HepG2 (cell line): ENCODE data around the gene RAB18. TPM values are rescaled to one million over a fixed set of nuclear protein-coding genes. Genes with fewer than 3 reads are reported as not detected.

Experiments
- ATAC-seq: fragments of 200-7000 bp; cut with Tn5 transposase; 3 replicates; pipeline ENCODE4 v1.9.1; 2020; ENCODE audit warnings: mild to moderate bottlenecking, moderate library complexity
- BruUV-seq: library from RNA; stranded (reverse); fragments of 400-500 nt; replicated peaks from 2 replicates; lab custom pipeline; 2021; lab: Mats Ljungman, UMichigan
- CTCF ChIA-PET: fragments of 300-600 bp; formaldehyde crosslinking; extraction: SDS; loops from one replicate; lab custom pipeline; 2021; ENCODE audit warnings: low total read pairs, inconsistent platforms, low intra/inter-chr PET ratio; lab: Yijun Ruan, JAX
- POLR2A ChIA-PET: fragments of 350-600 bp; sonication (Branson Sonifier 250); formaldehyde crosslinking; loops from one replicate; lab custom pipeline; 2020; ENCODE audit warnings: antibody characterized with exemption, inconsistent platforms; lab: Yijun Ruan, JAX
- DNase-seq: peaks from one replicate; pipeline ENCODE4 v3.0.0-alpha.2; 2015; ENCODE audit warnings: low spot score
- FAIRE-seq: peaks from 3 replicates; lab custom pipeline; 2011; peaks lifted over from hg19 to GRCh38; lab: Jason Lieb, UNC
- H2AFZ ChIP-seq: one replicate; pipeline ENCODE4 v1.6.1; 2011; ENCODE audit warnings: low read length, inconsistent platforms
- H3K27ac ChIP-seq: fragments of 300-600 bp; 3 replicates; pipeline ENCODE4 v1.8.0; 2011; ENCODE audit warnings: mixed run types, mild to moderate bottlenecking, mixed read lengths, low read length, inconsistent platforms; ENCODE audit not compliant: insufficient read depth; ENCODE audit errors: extremely low read length
- H3K27me3 ChIP-seq, 2 experiments: fragments of 200-600 bp in 1 of 2; 2 replicates in 1 of 2; 3 replicates in 1 of 2; pipeline versions ENCODE4 v1.6.0 to v1.8.0; 2011; ENCODE audit warnings: low read length in 2 of 2, mild to moderate bottlenecking in 2 of 2, moderate library complexity in 2 of 2, inconsistent platforms in 1 of 2; ENCODE audit not compliant: insufficient read depth in 2 of 2, control insufficient read depth in 1 of 2
- H3K36me3 ChIP-seq, 2 experiments: fragments of 200-600 bp in 1 of 2; replicated peaks in 1 of 2; 2 replicates in 1 of 2; 3 replicates in 1 of 2; pipeline versions ENCODE4 v1.5.1 to v1.8.0; 2011; ENCODE audit warnings: low read length in 2 of 2, inconsistent platforms in 1 of 2; ENCODE audit not compliant: insufficient read depth in 2 of 2, control insufficient read depth in 1 of 2
- H3K4me1 ChIP-seq: 2 replicates; pipeline ENCODE4 v1.5.1; 2012; ENCODE audit warnings: low read length, inconsistent platforms; ENCODE audit not compliant: insufficient read depth
- H3K4me2 ChIP-seq: 2 replicates; pipeline ENCODE4 v1.6.0; 2011; ENCODE audit warnings: low read depth, low read length, inconsistent platforms
- H3K4me3 ChIP-seq, 3 experiments: fragments of 200-600 bp in 1 of 3; sonication (generic), shearing (Covaris generic) in 1 of 3; replicated peaks in 1 of 3; 2 replicates each; pipeline ENCODE4 v1.5.1; 2011 to 2016; ENCODE audit warnings: low read length in 3 of 3, inconsistent platforms in 2 of 3, low read depth in 2 of 3, mild to moderate bottlenecking in 2 of 3, control low read depth in 1 of 3, mixed read lengths in 1 of 3; ENCODE audit not compliant: insufficient read depth in 1 of 3
- H3K79me2 ChIP-seq: one replicate; pipeline ENCODE4 v1.6.1; 2011; ENCODE audit warnings: low read length, inconsistent platforms; ENCODE audit not compliant: insufficient read depth
- H3K9ac ChIP-seq: 2 replicates; pipeline ENCODE4 v1.6.0; 2011; ENCODE audit warnings: mild to moderate bottlenecking, low read depth, low read length, inconsistent platforms; ENCODE audit not compliant: insufficient read depth
- H3K9me3 ChIP-seq: 2 replicates; pipeline ENCODE4 v1.5.1; 2012; ENCODE audit warnings: mild to moderate bottlenecking, low read length
- H4K20me1 ChIP-seq: 2 replicates; pipeline ENCODE4 v1.6.0; 2011; ENCODE audit warnings: inconsistent platforms, mild to moderate bottlenecking, low read length, moderate library complexity; ENCODE audit not compliant: insufficient read depth
- CEBPG ChIP-seq: IDR thresholded peaks from 2 replicates; pipeline ENCODE4 v1.6.1; 2016
- HIVEP1 ChIP-seq: sonication (generic); formaldehyde crosslinking; IDR thresholded peaks from 2 replicates; pipeline ENCODE4 v1.4.0; 2020; ENCODE audit warnings: mild to moderate bottlenecking, missing genetic modification reagents
- NR2F1 ChIP-seq, 2 experiments: fragments of 450-650 bp in 1 of 2; formaldehyde crosslinking in 1 of 2; IDR thresholded peaks; 2 replicates each; pipeline versions ENCODE4 v1.5.0 to v1.6.1; 2016 to 2020; ENCODE audit warnings: mild to moderate bottlenecking in 1 of 2, missing compliant biosample characterization in 1 of 2, missing genetic modification reagents in 1 of 2, moderate library complexity in 1 of 2
- YY1 ChIP-seq: IDR thresholded peaks from 2 replicates; pipeline ENCODE4 v1.6.1; 2011; ENCODE audit warnings: low read length, low read depth, moderate library complexity, mild to moderate bottlenecking; ENCODE audit not compliant: insufficient read depth, insufficient replicate concordance
- ZNF234 ChIP-seq: sonication (generic); formaldehyde crosslinking; conservative IDR thresholded peaks from 2 replicates; pipeline ENCODE4 v1.5.1; 2020; ENCODE audit warnings: mild to moderate bottlenecking, missing genetic modification reagents
- ZNF792 ChIP-seq: IDR thresholded peaks from 2 replicates; pipeline ENCODE4 v1.6.1; 2016
- WGBS: methylation state at CpG from one replicate; pipeline ENCODE4 v1.1.6; 2017; ENCODE audit warnings: low lambda C conversion rate; 5-methylcytosine and 5-hydroxymethylcytosine counted together
- in situ Hi-C: cut with HindIII; loops from 2 replicates; pipeline ENCODE4 v1.10.0; 2017; ENCODE audit warnings: low pct_unique_long_range_greater_than_20kb; ENCODE audit not compliant: extremely low pct_ligation_motif_present
- intact Hi-C: fragments of 100-400 bp; cut with micrococcal nuclease; formaldehyde crosslinking; loops from one replicate; pipeline ENCODE4 v1.10.0; 2022; ENCODE audit not compliant: unreplicated experiment
- polyA plus RNA-seq, 8 experiments: library from polyadenylated mRNA; depleted of rRNA in 3 of 8; stranded (reverse) in 7 of 8; unstranded in 1 of 8; fragments of >200 nt; fragmentation: Illumina TruSeq in 4 of 8; extraction: Trizol in 4 of 8; gene quantifications; 2 replicates each; pipeline versions ENCODE4 v1.2.1 to v1.2.3, GENCODE V29; 2011 to 2016; ENCODE audit warnings: low read depth in 4 of 8, missing spikeins in 1 of 8, mixed read lengths in 1 of 8; ENCODE audit not compliant: insufficient read depth in 1 of 8
- total RNA-seq, 5 experiments: library from RNA; depleted of rRNA; stranded (reverse); fragments of >200 nt; fragmentation: Illumina TruSeq; extraction: Trizol; gene quantifications; 2 replicates each; pipeline ENCODE4 v1.2.3, GENCODE V29; 2016; ENCODE audit warnings: low read depth in 1 of 5
- TF ChIP-seq, protein P1 (sequence below): sonication (generic); formaldehyde crosslinking; IDR thresholded peaks from 2 replicates; pipeline ENCODE4 v1.4.0; 2020; ENCODE audit warnings: missing genetic modification reagents, mild to moderate bottlenecking, borderline replicate concordance
- TF ChIP-seq, protein P2 (sequence below): IDR thresholded peaks from 2 replicates; pipeline ENCODE4 v1.6.1; 2016; ENCODE audit warnings: mild to moderate bottlenecking
- TF ChIP-seq, protein P3 (sequence below): sonication (generic); formaldehyde crosslinking; IDR thresholded peaks from 2 replicates; pipeline ENCODE4 v1.5.1; 2020; ENCODE audit warnings: mild to moderate bottlenecking, missing genetic modification reagents, moderate library complexity
- TF ChIP-seq, protein P4 (sequence below): IDR thresholded peaks from 2 replicates; pipeline ENCODE4 v1.6.1; 2016; ENCODE audit warnings: missing compliant biosample characterization, missing genetic modification reagents, borderline replicate concordance
- TF ChIP-seq, protein P5 (sequence below): sonication (generic); formaldehyde crosslinking; IDR thresholded peaks from 2 replicates; pipeline ENCODE4 v1.8.1; 2023; ENCODE audit warnings: missing genetic modification reagents, inconsistent platforms, borderline replicate concordance

Gene RAB18
- total and polyA plus RNA-seq, 2 of the 13 experiments (the other 11 are each of a cell fraction or from before 2014, with no cell fraction given): 22.3 to 69.1 TPM

DNA sequence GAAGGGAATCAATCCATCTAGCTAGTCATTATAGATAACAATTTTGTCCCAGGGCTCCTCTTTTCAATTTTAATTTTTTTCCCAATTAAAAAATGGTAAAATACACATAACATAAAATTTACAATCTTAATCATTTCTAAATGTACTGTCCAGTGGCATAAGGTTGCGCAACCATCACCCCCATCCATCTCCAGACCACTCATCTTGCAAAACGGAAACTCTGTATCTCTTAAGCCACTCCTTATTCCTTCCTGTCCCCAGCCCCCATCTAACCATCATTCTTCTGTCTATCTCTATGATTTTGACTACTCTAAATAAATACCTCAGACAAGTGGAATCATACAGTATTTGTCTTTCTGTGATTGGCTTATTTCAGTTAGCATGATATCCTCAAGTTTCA is 46.1 kb upstream of the RAB18 start:
- whole genome bisulfite sequencing: 1% methylated on average over 2 of the region's 2 CpGs
- ATAC-seq: no peak
- Histone ChIP-seq H3K36me3 (no peaks in the 10 kb centered on the region), H3K4me1 (no peaks in the 10 kb centered on the region), H4K20me1 (no peaks in the 10 kb centered on the region), H2AFZ (no peak overlapping the region), H3K27me3 (no peaks in the 10 kb centered on the region), H3K9me3 (no peaks in the 10 kb centered on the region), H3K4me3 (no peak overlapping the region), H3K9ac (no peak overlapping the region), H3K27ac (no peak overlapping the region), H3K4me2 (no peak overlapping the region), H3K79me2 (no peaks in the 10 kb centered on the region)
- no peak for FAIRE-seq
- in situ Hi-C loops: no loop called here
- POLR2A ChIA-PET: no interaction called here
- CTCF ChIA-PET: no interaction called here
- no TSS peak for BruUV-seq
- intact Hi-C loops: no loop called here
- TF ChIP-seq, protein P1, sequence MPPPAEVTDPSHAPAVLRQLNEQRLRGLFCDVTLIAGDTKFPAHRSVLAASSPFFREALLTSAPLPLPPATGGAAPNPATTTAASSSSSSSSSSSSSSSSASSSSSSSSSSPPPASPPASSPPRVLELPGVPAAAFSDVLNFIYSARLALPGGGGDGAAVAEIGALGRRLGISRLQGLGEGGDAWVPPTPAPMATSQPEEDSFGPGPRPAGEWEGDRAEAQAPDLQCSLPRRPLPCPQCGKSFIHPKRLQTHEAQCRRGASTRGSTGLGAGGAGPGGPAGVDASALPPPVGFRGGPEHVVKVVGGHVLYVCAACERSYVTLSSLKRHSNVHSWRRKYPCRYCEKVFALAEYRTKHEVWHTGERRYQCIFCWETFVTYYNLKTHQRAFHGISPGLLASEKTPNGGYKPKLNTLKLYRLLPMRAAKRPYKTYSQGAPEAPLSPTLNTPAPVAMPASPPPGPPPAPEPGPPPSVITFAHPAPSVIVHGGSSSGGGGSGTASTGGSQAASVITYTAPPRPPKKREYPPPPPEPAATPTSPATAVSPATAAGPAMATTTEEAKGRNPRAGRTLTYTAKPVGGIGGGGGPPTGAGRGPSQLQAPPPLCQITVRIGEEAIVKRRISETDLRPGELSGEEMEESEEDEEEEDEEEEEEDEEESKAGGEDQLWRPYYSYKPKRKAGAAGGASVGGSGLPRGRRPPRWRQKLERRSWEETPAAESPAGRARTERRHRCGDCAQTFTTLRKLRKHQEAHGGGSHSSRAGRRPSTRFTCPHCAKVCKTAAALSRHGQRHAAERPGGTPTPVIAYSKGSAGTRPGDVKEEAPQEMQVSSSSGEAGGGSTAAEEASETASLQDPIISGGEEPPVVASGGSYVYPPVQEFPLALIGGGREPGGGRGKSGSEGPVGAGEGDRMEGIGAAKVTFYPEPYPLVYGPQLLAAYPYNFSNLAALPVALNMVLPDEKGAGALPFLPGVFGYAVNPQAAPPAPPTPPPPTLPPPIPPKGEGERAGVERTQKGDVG (CRISPR knock-in tag): no peak
- TF ChIP-seq NR2F1 (CRISPR knock-in tag; IDR thresholded peaks at IDR 0.05): no peak
- no peak for TF ChIP-seq CEBPG (CRISPR knock-in tag)
- no peak for TF ChIP-seq ZNF234
- TF ChIP-seq, protein P2, sequence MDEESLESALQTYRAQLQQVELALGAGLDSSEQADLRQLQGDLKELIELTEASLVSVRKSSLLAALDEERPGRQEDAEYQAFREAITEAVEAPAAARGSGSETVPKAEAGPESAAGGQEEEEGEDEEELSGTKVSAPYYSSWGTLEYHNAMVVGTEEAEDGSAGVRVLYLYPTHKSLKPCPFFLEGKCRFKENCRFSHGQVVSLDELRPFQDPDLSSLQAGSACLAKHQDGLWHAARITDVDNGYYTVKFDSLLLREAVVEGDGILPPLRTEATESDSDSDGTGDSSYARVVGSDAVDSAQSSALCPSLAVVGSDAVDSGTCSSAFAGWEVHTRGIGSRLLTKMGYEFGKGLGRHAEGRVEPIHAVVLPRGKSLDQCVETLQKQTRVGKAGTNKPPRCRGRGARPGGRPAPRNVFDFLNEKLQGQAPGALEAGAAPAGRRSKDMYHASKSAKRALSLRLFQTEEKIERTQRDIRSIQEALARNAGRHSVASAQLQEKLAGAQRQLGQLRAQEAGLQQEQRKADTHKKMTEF: no peak
- no peak for TF ChIP-seq HIVEP1 (CRISPR knock-in tag)
- TF ChIP-seq, protein P3, sequence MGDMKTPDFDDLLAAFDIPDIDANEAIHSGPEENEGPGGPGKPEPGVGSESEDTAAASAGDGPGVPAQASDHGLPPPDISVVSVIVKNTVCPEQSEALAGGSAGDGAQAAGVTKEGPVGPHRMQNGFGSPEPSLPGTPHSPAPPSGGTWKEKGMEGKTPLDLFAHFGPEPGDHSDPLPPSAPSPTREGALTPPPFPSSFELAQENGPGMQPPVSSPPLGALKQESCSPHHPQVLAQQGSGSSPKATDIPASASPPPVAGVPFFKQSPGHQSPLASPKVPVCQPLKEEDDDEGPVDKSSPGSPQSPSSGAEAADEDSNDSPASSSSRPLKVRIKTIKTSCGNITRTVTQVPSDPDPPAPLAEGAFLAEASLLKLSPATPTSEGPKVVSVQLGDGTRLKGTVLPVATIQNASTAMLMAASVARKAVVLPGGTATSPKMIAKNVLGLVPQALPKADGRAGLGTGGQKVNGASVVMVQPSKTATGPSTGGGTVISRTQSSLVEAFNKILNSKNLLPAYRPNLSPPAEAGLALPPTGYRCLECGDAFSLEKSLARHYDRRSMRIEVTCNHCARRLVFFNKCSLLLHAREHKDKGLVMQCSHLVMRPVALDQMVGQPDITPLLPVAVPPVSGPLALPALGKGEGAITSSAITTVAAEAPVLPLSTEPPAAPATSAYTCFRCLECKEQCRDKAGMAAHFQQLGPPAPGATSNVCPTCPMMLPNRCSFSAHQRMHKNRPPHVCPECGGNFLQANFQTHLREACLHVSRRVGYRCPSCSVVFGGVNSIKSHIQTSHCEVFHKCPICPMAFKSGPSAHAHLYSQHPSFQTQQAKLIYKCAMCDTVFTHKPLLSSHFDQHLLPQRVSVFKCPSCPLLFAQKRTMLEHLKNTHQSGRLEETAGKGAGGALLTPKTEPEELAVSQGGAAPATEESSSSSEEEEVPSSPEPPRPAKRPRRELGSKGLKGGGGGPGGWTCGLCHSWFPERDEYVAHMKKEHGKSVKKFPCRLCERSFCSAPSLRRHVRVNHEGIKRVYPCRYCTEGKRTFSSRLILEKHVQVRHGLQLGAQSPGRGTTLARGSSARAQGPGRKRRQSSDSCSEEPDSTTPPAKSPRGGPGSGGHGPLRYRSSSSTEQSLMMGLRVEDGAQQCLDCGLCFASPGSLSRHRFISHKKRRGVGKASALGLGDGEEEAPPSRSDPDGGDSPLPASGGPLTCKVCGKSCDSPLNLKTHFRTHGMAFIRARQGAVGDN (CRISPR knock-in tag): no peak
- TF ChIP-seq YY1: no peak
- TF ChIP-seq ZNF792 (CRISPR knock-in tag): no peak
- TF ChIP-seq, protein P4, sequence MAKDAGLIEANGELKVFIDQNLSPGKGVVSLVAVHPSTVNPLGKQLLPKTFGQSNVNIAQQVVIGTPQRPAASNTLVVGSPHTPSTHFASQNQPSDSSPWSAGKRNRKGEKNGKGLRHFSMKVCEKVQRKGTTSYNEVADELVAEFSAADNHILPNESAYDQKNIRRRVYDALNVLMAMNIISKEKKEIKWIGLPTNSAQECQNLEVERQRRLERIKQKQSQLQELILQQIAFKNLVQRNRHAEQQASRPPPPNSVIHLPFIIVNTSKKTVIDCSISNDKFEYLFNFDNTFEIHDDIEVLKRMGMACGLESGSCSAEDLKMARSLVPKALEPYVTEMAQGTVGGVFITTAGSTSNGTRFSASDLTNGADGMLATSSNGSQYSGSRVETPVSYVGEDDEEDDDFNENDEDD (CRISPR knock-in tag): no peak
- TF ChIP-seq, protein P5, sequence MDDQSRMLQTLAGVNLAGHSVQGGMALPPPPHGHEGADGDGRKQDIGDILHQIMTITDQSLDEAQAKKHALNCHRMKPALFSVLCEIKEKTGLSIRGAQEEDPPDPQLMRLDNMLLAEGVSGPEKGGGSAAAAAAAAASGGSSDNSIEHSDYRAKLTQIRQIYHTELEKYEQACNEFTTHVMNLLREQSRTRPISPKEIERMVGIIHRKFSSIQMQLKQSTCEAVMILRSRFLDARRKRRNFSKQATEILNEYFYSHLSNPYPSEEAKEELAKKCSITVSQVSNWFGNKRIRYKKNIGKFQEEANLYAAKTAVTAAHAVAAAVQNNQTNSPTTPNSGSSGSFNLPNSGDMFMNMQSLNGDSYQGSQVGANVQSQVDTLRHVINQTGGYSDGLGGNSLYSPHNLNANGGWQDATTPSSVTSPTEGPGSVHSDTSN: no peak
- DNase-seq: no peak
